GM21619 (cell line): Measurements from ENCODE around the gene TRMT61A.

ENCODE experiments used
- ATAC-seq: cut with Tn5 transposase; IDR thresholded peaks from one replicate; pipeline ENCODE4 v1.9.1; 2021; ENCODE audit not compliant: unreplicated experiment

TRMT61A gene

DNA sequence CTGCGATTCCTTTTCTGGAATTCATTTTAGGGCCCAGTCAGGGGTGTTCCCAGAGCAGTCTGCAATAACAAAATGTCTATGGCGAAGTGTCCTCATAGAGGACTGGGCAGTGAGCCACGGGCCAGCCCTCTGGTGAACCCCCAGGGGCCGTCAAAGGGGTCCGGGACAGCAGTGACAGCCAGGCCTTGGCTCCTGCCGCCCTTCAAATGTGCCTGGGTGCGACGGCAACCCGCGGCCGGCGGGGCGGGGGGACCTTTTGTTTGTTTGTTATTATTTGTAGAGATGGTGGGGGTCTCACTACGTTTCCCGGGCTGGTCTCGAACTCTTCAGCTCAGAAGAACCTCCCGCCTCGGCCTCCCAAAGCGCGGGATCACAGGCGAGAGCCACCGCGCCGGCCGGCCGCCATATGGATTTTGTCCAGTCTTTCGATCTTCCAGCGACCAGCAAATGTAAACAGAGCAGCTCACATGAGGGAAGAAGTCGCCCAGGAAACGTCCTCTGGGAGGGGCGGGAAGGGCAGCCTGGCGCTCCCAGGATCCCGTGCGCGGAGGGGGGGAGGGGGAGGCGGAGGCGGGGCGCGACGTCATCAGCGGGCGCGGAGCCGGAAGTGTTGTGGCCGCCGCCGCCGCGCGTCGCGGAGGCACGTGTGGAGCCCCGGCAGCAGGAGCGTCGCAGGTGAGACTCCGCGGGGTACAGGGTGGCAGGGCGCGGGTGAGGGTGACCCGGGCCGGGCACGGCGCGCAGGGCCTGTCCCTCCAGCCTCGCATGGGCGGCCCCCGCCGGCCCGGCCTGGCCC, at the start of gene TRMT61A:
Gene TRMT61A, plus strand, starts transcription at position 610 of the 796 bp plus-strand sequence. CDS start 783 bp downstream, outside the sequence.
- peak; percentile 40 for ATAC-seq

DNA sequence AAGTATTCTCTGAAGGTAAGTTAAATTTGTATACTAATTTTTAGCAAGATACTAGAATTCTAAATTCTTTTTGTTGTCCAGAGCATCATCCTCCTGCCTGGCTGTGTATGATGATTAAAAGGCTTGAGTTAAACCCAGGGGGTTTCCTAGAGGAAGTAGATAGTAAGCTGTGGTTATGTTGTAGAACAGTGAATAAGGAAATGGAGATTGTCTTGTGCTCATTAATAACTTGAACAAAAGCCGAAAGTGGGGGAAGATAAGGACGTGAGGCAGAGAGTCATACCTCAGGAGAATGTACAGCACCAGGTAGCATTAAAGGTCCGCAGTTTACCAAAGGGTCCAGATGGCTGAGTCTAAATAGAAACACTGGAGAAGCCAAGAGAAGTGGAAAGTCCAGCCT, 48.4 kb upstream of the TRMT61A start:
- peak; percentile 81 for ATAC-seq

DNA sequence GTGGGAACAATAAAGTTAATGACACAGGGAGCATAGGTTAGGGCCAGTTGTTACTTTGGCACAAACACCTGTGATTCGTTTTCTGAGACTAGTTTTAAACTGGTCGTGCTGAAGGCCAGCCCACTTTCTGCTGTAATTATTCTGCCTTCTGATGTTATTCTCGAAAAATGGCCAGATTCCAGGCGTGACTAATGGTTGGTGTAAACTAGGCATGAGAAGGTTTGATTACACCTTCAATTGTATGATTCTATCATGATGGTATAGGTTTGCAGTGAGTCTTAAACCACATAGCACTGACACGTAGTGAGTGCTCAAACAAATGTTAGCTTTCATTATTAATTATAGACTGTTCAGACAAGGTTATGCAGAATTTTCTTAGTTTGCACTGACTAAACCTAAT, 45.4 kb upstream of the TRMT61A start:
- ATAC-seq, result no peak

DNA sequence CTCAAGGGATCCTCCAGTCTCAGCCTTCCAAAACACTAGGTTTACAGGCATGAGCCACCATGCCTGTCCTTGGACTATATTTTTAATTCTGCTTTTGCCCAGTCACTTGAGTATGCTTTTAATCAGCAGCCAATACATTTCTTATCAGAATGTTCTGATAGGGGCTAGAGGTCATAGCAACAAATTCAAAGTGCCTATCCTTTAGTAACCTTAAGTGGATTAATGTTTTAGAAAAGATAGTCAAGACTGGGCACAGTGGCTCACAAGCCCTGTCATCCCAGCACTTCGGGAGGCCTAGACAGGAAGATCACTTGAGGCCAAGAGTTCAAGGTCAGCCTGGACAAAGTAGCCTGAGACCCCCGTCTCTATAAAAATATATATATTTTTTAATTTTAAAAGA, 43.5 kb upstream of the TRMT61A start:
- ATAC-seq, result no peak

DNA sequence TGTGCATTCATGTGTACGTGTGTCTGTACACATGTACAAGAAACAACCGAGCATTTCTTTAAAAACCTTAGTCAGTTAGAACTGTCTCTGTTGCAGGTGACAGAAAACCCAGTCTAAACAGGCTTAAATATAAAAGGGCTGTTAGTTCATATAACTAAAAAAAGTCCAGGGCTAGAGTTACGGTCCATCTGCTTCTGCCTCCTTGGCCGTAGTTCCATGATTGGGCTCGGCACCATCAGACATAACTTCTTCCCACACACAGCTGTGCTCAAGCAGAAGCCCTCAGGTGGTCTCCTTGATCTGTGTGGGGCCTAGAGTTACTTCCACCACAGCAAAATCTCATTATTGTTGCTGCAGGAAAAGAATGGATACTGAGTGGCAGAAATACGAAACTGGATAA, 40.9 kb upstream of the TRMT61A start:
- ATAC-seq, result no peak

DNA sequence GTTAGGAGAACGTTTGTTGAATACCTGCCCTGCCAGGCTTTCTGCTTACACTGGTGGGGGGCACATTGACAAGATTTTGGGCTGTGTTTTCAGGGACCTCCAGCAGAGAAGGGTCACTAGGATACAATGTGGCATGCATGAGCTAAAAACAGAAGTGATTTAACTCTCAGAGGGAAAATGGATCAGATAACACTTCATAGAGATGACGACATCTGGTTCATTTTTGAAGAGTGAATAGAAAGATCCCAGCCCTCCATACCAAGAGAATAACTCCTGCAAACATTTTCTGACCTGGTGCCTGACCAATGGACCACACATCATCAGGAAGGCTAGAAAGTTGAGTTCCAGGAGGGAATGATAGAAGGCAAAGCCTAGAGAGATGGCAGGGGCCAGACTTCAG, 40.0 kb upstream of the TRMT61A start:
- ATAC-seq, result no peak

DNA sequence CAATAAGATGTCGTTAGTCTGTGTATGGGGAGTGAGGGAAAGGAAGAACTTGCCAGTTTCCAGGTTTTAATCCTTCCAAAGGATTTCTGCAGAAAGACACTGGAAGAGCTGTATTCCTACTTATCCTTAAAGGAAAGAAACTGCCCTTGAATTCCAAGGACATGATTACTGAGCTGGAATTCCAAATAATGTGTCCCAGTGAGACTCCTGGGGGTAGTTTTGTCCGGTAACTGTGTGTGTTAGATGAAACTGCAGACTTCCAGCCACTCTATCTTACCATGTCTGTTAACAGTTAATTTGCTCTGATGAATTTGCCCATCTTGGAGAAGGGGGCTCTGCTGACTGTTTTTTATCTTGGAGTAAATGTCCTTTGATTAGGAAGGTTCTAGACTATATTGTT, 39.4 kb upstream of the TRMT61A start:
- ATAC-seq, result no peak

DNA sequence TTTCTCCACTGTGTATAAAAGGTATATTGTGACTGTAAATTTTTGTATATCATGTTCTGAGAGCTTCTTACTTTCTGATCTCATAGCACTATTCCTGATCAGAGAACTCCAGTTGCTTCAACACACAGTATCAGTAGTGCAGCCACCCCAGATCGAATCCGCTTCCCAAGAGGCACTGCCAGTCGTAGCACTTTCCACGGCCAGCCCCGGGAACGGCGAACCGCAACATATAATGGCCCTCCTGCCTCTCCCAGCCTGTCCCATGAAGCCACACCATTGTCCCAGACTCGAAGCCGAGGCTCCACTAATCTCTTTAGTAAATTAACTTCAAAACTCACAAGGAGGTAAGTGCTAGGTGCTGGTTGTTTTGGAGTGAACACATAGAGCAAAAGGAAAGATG, 37.3 kb upstream of the TRMT61A start:
- ATAC-seq, result no peak

DNA sequence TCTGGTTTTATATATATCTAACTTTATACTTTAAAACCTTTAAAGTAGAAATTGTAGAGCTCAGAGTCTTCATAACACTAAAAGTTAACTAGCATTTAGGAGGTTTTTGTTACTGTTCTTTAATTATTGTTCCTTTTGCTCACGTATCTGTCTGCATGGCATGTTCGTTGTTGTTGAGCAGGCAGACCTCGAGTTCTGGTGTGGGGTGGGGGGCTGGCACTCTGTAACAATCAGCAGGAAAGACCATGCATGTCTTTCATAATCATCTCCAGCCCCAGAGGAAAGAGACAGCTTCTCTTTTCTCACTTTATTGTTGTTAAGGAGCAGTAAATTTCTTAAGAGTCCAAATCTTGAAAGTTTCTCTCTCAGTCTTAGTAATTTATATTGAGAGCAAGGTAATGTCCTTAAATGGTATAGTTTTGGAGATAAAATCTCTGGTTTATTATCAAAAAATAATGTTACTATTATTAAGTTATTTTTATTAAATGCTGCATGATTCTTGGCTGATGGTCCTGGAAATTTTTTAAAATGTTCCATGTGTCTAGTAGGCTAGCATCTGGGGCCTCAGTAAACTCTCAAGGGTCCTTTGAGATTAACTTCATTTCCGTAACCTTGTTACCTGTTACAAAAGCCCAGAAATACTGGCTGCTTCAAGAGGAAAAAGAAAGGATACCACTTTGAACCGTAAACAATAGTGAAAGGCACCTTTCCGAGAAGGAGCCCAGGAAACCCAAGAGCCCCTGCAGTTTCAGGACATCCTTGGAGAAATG, 36.7 kb upstream of the TRMT61A start:
- no peak for ATAC-seq

DNA sequence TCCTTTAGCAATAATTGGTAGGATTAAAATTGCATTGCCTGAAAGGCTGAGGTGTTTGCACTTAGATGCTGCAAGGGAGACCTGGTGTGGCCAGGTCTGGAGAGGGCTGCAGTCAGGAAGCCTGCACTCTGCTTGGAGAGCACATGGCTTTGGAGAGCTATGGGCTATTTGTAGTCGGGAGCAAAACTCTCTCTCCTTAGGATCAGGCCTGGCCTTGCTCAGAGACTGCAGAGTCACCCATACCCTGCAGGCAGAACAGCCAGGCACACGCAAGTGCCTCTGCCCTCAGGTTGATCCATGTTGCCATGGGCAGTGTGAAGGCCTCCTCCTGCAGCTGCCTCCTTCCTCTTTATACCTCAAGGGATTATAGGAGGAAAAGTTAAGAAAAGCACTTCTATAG, 33.1 kb upstream of the TRMT61A start:
- ATAC-seq, result no peak

DNA sequence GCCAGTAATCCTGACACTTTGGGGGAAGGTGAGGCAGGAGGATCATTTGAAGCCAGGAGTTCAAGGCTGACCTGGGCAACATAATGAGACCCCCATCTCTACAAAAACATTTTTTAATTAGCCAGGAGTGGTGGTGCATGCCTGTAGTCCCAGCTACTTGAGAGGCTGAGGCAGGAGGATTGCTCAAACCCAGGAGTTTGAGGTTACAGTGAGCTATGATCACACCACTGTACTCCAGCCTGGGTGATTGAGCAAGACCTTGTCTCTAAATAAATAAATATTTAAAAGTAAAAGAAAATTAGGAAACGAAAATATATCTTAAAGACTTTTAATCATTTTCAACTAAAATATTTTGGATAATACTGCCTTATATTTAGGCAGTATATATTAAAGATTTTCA, 32.2 kb upstream of the TRMT61A start:
- no peak for ATAC-seq

DNA sequence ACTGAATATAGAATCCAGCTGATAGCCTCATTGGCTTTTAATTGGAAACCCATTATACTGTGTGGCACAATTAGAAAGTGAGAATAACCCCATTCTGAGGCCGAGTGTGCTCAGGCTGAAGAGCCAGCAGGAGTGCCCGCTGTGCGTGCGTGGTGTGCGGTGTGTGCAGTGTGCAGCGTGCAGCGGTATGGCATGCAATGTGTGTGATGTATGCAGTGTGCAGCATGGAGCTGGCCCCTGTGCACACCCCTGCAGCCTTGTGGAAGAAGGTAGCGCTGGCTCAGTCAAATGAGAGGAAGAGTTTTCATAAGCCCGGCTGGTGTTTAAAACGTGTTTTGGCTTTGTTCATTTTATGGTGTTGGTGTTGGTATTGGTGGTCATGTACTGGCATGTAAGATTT, 29.3 kb upstream of the TRMT61A start:
- ATAC-seq, result no peak

DNA sequence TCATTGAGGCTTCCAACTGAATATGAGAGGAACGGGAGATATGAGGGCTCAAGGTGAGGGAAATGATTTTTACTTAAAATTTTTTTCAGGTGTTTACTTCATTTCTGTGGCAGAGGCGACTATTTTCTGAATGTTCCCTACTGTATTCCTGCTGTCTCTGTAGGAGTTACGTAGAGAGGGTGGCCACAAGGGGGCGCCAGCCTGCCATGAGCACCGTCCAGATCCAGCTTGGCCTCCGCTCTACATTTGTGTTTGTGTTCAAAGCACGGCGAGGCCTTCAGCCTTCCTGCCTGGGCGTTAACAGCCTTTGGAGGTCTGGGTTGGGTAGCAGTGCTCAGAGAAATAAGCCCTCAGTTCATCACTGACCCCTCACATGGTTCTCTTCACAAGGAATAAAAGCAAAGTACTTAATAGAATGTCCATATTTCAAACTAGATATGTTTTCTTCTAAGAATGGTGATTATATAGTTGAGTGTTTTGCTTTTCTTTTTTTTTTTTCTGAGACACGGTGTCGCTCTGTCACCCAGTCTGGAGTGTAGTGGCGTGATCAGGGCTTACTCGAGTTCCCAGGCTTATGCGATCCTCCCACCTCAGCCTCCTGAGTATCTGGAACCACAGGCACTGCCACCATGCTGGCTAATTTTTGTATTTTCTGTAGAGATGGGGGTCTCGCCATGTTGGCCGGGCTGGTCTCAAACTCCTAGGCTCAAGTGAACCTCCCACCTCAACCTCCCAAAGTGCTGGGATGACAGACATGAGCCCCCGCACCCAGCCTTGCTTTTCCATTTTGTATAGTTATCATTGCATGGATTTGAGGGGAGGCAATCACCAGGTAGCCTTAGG, 28.6 kb upstream of the TRMT61A start:
- ATAC-seq, result peak; percentile 61

DNA sequence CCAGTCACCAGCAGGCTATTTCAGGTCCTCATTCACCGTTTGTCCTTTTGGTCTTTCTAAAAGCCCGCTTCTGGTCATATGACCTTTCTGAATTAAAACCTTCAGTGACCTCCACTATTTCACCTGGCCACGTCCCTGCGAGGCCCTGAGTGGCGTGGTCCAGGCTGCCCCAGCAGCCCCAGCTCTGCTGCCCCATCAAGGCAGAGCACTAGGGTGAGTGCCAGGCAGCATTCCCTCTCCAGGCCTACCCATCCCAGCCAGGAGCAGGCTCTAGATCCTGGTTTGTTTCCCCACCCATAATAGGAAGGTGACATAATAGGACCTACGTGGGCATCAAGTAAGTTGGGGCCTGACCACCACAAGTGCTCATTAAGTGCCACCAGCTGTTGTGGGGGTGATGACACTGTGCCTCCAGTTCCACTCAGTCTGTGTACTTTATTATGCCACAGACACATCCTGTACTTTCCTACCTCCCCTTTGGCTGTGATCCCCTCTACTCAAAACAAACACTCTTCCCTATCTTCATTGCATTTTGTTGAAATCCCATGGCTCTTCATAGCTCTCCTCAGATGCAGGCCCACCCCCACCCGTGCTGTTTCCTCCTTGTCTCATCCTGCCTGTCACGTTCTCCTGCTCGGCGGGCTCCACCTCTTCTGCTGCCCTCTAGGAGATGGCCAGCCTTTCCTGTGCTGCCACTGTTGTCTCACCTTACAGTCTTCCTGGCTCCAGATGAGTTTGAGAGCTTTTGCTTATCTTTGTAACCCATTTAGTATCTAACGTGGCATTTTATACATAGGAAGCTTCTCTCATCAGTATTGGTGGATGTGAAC, 27.7 kb upstream of the TRMT61A start:
- no peak for ATAC-seq

DNA sequence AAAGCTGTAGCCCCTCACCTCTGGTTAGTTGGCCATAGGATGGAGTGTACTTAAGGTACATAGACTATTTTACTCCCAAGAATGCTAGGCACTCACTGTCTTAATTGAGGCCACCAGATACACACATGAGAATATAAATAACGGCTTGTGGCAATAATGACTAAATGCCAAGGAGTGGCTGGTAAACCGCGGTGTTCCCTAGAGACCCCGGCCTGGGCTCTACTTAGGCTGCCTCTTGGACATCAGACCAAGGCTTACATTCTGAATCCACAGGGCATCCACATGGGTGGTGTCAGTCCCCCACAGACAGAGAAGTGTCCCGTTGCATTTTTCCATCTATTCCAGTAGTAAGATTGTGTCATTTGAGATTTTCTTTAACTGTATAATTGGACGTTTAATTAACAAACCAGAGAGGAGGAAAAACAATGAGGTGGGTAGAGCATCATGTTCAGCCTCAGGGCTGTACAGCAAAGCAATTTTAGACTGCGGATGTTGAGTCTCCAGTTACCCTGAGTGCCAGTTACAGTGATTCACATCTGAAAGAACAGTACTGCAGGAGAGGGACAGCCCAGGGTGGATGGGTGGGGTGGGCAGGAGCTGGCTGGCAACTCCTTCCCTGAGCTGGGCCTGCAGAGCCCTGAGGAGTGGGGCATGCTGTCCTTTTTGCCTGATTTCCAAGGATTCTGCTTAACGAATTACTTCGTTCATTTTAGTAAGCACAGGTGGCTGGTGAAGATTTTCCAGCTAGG, 26.9 kb upstream of the TRMT61A start:
- ATAC-seq, result no peak

DNA sequence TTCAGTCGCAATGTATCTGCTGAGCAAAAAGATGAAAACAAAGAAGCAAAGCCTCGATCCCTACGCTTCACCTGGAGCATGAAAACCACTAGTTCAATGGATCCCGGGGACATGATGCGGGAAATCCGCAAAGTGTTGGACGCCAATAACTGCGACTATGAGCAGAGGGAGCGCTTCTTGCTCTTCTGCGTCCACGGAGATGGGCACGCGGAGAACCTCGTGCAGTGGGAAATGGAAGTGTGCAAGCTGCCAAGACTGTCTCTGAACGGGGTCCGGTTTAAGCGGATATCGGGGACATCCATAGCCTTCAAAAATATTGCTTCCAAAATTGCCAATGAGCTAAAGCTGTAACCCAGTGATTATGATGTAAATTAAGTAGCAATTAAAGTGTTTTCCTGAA, 26.1 kb upstream of the TRMT61A start:
- ATAC-seq, result no peak

DNA sequence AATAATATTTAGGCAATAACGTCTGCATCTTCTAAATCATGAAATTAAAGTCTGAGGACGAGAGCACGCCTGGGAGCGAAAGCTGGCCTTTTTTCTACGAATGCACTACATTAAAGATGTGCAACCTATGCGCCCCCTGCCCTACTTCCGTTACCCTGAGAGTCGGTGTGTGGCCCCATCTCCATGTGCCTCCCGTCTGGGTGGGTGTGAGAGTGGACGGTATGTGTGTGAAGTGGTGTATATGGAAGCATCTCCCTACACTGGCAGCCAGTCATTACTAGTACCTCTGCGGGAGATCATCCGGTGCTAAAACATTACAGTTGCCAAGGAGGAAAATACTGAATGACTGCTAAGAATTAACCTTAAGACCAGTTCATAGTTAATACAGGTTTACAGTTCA, 25.7 kb upstream of the TRMT61A start:
- ATAC-seq, result no peak

DNA sequence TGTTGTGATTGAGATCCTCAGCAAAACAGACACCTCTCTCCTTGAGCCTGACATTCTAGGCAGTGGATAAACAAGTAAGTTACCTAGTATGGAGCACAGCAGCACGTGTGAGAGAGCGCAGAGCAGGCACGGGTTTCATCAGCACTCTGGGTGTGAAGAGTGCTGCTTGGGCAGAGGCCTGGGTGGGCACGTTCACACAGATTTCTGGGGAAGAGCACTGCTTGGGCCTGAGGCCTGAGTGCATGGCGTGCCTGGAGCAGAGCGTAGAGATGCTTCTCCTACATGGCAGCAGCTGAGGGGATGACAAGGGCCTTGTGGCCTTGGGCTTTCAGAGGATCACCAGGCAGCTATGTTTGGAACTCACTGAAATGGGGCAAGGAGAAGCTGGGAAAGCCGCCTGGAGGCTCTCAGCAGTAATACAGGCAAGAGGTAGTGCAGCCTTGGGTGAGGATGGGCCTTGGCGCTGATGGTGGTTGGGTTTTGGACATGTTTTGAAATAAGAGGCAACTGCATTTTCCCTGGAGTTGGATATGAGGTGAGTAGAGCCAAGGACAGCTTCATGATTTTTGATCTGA, 23.9 kb upstream of the TRMT61A start:
- no peak for ATAC-seq

DNA sequence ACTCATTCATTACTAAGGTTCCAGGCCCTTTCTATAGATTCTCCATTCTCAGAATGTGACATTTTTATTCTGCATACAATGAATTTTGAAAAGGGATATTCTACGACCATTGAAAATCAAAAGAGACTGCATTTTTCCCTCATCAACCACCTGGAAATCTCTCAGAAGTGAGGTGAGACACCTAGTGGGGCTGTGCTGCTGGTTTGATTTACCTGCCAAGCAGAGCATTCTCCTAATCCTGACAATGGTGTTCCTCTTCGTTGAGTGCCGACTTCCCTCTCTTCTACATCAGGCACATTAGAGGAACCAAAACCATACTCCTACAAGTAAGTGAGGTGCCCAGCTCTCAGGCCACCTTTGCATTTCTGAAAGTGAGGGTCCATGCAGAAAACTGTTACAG, 21.2 kb upstream of the TRMT61A start:
- no peak for ATAC-seq
